DMS153 (cell line): ENCODE data around the gene KIAA1755.

ENCODE experiments used
- DNase-seq: peaks from one replicate; lab custom pipeline; 2025; lab: John Stamatoyannopoulos, UW

KIAA1755 gene

GRCh38 chr20:38180781-38181180 is 79.8 kb downstream of the KIAA1755 start:
- no peak for DNase-seq

DNA sequence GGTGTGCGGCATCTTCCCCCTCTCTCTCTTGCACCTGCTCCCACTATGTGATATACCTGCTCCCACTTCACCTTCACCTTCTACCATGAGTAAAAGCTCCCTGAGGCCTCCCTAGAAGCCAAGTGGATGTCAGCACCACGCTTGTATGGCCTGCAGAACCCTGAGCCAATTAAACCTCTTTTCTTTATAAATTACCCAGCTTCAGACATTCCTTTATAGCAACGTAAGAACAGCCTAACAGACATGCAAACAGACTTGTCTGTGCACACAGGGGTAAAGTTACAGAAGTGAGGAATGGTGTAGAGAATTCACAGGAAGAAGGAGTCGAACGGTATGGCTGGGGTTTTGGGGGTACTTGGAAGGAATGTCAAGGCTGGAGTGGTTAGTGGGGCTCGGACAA is 80.7 kb downstream of the KIAA1755 start:
- DNase-seq = no peak

GRCh38 chr20:38178581-38178980 is 82.0 kb downstream of the KIAA1755 start:
- no peak for DNase-seq

GRCh38 chr20:38178065-38178491 is 82.5 kb downstream of the KIAA1755 start:
- no peak for DNase-seq

DNA sequence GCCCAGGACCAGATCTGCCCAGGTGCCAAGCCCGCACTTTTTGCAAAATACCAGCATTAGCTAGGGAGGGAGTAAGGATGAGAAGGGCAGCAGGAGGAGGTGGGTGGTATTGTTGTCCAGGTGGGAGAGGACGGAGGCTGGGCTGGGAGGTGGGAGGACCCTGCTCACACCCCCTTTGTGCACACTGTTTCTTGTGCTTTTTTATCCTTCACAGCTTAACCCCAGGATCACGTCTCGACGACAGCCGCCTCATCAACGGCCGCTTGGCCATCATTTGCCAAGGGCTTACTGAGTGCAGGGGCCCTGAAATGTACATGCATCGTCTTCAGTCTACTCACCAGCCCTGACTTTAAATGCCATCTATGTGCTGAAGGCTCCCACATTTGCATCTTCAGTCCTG is 83.3 kb downstream of the KIAA1755 start:
- DNase-seq = no peak

DNA sequence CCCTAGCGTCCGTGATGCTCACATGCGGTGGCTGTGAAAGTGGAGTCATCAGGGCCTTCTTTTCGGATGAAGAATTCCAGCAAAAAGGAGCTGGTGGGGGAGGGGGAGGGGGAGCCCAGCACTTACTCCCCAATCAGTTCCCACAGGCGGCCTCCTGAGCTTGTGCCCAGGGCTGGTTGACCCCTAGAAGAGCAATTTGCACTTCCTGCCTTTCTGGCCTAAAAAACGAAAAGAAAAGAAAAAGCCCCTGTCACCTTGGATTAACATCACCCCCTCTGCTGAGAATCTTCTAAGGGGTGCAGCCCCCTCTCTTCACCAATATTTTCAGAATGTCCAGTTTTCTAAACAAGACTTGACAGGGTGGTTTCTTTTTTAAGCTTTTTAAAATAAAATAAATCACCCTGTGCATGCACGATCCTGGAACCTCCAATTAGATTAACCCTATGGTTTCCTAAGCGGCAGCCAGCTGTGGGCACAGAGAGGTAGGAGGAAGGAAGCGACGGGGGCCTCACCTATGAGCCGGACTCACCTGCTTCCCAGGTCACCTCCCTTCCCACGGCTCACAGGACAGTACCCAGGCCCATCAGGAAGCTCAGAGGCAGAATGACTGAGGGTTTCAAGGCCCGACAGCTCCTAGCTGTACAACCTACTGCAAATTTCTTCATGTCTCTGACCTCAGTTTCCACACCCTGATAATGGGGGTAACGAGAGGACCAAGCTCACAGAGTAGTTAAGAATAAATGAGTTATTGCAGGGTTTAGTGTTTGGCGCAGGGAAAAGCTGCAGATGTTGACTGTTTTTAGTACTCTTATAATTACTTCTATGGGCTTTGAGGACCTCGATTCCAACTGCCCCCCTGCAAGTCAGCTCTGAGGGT is 85.0 kb downstream of the KIAA1755 start:
- DNase-seq = no peak

- no peak for DNase-seq
Measured at GRCh38 chr20:38173237-38174156, 87.0 kb downstream of the KIAA1755 start.

GRCh38 chr20:38172408-38172807 is 88.1 kb downstream of the KIAA1755 start:
- no peak for DNase-seq

GRCh38 chr20:38171675-38172043 is 88.9 kb downstream of the KIAA1755 start:
- no peak for DNase-seq

DNA sequence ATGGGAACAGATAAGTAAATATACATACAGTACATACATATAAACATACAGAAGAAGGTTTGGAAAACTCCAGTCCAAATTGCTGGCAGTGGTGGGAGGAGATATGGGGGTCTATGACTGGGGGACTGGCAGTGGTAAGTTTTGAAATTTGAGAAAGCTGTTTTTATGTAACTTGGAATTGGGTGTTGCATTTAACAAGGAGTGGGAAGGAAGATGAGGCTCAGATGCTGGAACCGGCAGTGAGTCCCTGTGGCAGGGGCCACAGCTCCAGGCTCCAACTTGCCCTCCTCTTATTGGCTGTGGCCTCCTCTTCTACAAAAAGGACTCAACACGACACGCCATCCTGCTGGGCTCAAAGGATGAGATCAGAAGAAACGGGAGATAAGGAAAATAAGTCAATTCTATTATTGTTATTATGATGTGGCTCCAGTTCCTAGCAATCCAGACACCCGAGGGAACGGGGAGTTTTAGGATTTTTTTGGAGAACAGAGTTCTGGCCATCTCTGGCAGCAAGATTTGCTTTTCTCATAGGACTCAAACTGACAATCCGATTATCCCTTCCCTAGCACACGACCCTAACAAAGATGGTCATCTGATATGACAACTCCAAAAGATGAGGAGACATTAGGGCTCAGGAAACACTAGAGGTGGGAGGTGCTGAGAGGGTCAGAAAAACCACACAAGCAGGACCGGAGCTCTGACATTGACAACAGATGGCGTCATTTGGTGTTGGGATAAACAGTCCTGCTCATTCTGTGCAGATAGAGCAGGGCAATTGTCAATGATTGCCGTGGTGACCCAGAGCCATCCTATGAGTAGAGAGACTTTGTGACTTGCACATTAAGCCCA is 89.5 kb downstream of the KIAA1755 start:
- DNase-seq = no peak

DNA sequence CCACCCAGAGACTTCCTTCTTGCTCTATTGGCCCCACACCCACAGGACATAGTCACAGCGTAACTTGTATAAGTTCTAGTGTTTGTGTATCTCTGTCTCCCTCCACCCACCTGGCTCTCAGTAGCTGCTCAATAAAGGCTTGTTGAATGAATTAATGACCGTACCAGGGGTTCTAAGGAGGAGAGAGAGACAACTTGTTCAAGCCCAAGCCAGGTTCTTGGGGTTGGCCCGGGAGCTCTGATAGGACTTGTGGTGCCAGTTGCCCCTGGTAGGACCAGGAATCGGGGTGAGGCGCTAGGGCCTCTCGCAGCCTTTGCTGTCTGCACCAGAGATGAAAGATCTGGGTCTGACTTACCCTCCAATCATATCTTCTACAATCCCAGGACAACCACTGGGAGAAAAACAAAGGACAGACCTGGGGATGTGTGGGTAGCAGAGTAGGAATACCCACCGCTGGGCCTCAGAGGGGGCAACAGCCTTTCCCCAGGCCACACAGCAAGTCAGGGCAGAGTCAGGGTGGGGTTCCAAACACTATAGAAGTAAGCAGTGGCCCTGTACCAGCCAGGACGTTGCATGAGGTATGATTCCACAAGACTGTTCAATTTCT is 90.2 kb downstream of the KIAA1755 start:
- no peak for DNase-seq

DNA sequence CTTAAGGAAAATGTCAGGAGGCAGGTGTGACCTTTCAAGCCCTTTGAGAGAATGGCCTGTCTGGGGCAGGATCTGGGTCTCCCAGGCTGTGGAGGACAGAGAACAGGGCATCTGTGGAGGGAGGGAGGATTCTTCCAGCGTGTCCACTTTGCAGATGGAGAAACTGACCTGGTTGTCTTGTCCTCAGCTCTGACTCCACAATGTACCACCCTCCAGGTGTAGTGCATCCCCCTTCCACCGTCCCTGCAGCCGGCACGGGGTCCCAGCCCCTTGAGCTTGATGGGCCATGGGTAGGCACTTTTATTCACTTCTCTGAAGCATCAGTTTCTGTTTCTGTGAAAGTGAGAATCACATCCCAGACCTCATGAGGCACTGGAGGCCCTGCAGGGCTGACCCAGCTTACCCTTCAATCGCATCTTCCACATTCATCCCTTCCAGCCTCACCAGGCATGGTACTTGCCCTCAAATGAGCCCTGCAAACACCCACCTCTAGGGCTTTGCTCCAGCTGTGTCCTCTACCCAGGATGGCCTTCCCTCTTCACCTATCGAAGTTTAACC is 90.8 kb downstream of the KIAA1755 start:
- DNase-seq = no peak

GRCh38 chr20:38168791-38169589 is 91.5 kb downstream of the KIAA1755 start:
- DNase-seq = no peak

DNA sequence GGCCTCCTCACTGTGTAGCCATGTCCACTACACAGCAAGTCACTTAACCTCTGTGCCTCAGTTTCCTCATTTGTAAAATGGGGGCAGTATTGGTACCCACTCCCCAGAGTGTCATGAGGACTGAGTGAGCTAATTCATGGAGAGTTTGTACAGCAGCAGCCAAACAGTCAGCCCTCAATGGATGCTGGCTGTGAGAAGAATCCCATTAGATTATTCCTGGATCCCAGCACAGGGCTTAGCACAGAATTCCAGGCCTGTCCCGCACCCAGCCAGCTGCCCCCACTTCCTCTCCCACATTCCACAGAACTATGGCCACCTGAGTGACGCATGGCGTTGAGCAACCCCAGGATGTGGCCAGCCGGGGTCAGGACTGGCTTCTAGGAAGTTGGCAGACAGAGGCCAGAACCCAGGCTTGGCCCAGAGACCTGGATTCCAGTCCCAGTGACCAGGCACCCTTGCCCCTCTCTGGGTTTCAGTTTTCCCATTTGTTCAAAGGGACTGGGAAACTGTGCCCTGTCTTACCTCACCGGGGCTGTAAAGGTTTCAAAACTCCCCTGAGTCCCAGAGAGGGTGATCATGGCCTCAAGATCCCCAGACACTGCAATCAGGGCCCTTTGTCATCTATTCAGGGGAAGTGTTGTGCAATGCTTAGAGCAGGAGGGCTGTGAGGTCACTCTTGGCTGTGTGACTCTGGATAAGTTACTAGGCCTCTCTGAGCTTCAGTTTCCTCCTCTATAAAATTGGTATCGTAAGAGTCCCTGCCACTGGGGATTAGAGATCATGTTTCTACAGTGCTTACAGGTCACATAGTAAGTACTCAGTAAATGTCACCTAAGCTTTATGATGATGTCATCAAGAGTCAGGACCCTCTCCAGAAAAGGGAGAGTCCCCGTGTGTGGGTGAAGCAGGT is 92.4 kb downstream of the KIAA1755 start:
- DNase-seq = no peak

DNA sequence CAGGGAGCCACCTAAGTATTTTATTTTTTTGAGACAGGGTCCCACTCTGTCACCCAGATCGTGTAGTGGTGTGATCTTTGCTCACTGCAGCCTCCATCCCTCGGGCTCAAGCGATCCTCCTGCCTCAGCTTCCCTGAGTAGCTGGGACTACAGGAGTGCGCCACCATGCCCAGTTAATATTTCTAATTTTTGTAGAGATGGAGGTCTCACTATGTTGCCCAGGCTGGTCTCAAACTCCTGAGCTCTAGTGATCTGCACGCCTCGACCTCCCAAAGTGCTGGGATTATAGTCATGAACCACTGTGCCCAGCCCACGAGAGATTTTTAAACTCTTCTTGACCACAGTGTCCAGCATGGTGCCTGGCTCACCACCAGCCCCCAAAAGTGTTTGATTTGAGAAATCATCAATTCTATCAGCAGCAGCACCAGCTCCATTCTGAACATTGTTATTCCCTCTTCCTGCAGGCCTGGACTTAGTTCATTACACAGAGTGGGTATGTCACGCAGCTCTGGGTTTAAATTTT is 93.1 kb downstream of the KIAA1755 start:
- DNase-seq = no peak

GRCh38 chr20:38166703-38167233 is 93.8 kb downstream of the KIAA1755 start:
- no peak for DNase-seq

DNA sequence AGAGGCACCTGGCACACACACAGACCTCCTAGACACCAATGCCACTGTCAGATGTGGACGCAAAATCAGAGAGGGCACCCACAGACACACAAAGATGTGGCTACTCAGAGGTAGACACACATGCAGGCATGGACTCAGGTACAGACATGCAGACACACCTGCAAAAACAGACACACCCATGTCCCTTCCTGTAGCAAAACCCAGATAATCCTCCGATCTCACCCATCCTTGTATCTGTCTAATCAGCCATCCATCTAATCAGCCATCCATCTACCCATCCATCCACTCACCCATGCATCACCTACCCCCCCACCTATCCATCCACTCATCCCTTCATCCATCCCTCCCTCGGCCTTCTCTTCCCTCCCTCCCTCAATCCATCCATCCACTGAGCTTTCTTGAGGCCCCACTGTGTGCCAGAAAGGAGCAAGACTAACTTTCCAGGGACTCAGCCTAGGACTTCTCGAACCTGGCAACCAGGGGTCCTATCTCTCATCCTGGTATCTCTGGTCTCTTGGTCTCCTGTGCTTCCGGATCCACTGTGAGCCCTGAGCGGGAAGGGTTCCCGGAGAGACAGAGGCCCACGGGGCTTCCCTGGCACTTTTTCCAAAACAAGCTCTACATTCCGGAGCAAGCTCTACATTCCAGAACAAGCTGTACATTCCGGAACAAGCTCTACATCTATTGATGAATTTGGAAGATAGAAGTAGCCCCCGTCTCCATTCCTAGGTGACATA is 94.4 kb downstream of the KIAA1755 start:
- DNase-seq = no peak
